ENCODE measurements around the gene KRTAP1-3.
"Not testable (repeated sequence)": the region's sequence is repeated elsewhere in the genome, so short reads cannot be mapped to it uniquely, and the experiment has no call there.

The KRTAP1-3 gene

GRCh38 chr17:41054025-41054424, 19.4 kb upstream of the KRTAP1-3 start:
- no peak for DNase-seq

DNA sequence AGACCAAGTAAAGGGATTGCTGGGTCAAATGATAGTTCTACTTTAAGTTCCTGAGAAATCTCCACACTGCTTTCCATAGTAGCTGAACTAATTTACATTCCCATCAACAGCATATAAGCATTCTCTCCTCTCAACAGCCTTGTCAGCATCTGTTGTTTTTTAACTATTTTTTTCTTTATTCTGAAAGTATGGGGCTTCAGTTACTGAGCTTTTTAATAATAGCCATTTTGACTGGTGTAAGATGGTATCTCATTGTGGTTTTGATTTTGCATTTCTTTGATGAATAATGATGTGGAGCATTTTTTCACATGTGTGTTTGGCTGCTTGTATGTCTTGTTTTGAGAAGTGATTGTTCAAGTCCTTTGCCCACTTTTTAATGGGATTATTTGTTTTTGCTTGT, 17.9 kb upstream of the KRTAP1-3 start:
- DNase-seq: no peak

DNA sequence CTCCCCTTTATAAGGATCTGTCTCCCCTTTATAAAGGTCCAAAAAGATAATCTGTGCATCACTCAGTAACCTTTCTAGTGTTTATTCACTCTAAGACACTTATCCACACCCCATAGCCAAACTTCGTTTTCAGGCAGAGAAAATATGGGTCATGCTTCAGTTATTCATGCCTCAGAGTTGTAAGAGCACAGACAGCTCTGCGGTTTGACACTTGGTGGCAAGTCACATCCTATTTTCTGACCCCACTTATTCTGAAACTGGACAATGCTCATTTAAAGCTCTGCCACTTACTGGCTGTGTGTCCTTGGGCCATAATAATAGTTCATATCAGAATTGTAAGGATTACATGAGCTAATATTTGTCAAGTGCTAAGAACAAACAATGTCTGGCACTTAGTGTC, 14.4 kb upstream of the KRTAP1-3 start:
- DNase-seq: no peak

DNA sequence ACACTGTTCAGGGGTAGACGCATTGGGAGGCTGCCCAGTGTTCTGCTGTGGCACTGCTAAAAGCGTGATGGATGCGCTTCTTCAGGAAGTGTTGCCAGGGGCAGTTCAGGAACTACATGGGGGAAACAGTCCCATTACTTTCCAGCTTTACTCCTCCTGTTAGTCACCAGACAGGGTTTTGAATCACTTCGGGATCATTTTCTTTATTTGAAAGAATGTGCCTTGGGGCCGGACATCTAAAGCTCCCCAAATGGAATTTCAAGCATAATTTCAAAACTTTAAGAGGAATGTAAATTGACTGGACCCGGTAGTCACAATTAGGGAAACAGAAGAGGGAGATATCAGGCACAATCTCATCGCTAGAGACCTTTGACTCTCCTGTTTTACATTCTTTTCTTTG, 13.8 kb upstream of the KRTAP1-3 start:
- DNase-seq: no peak

DNA sequence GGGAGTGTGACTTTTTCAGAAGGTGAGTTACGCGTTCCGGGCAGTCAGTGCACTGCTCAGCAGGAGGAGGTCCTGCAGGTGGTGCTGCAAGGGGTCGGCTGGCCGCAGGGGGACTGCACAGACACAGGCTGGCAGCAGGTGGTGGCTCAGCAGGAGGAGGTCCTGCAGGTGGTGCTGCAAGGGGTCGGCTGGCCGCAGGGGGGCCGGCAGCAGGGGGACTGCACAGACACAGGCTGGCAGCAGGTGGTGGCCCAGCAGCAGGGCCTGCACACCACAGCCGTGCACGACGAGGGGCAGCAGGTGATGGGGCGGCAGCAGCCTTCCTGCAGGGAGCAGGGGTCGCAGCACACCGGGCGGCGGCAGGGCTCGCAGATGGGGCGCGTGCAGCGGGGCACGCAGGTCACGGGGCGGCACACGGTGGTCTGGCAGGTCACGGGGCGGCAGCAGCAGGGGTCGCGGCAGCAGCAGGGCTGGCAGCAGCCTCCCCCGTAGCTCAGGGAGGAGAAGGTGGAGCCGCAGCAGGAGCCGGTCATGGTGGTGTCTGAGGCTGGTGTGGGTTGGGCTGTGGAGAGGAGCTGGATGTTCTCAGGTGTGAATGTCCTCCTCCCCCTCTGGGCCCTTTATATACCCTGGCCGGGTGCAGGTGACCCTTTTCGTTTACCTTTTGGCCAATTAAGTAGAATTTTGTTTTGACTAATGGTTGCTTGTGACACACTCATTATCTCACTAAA, 12.2 kb upstream of the KRTAP1-3 start, which contains the start of gene KRTAP2-1:
KRTAP2-1 (minus strand) TSS at position 582 of the 731 bp plus-strand sequence; CDS start at position 533, 49 bp downstream.
- DNase-seq: not testable (repeated sequence)

DNA sequence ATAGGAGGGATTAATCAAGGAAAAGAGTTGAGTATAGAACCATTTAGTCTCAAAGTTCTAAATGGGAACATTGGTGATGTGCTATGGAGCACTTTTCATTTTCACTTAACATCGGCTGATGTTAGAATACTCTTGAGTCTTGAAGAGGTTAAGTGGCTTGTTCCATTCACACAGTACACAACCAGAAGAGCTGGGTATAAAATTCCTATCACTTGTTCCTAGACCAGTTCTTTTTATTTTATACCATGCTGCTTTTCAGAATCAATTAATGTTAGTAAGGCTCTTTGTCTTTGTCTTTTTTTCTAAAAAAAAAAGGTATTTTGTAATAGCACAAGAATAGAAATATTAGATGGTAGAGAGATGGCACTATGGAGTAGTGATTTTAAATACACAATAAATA, 8.3 kb upstream of the KRTAP1-3 start:
- DNase-seq: no peak

DNA sequence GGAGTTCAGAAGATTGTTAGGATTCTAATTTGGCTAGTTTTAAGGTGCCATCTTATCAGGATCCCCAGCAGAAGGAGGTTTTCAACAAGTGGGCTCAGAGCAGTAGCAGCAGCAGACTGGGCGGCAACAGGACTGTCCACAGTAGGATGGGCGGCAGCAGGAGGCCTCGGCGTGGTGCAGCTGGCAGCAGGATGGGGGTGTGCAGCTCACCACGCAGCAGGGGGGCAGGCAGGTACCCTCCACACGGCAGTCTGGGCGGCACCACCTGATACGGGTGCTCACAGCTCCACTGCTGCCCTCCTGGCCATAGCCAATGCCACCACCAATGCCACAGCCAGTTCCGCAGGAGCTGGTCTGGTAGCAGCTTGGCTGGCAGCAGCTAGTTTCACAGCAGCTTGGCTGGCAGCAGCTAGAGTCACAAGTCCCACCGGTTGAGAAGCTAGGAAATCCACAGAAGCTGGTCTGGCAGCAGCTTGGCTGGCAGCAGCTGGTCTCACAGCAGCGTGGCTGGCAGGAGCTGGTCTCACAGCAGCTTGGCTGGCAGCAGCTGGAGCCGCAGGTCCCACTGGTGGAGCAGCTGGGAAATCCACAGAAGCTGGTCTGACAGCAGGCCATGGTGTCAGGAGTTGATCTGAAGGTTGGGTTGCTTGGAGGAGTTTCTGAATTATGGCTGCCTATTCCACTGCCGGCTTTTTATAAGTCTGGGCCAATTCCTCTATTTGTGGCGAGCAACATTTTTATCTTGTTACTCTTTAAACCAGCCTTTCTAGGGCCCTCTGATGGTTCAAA, 6.3 kb upstream of the KRTAP1-3 start, which contains the start of gene KRTAP1-1:
KRTAP1-1 (minus strand) TSS at position 668 of the 789 bp plus-strand sequence; CDS start at position 615, 53 bp downstream.
- DNase-seq: not testable (repeated sequence)

- no peak for DNase-seq
Observed at GRCh38 chr17:41037853-41038350, 3.2 kb upstream of the KRTAP1-3 start.

- DNase-seq: no peak
Observed at GRCh38 chr17:41029633-41030245, 4.9 kb downstream of the KRTAP1-3 start, which contains the start of gene KRTAP1-4. Gene KRTAP1-4, minus strand, starts transcription at chr17:41030195. Its CDS starts 117 bp downstream, at chr17:41030078.

DNA sequence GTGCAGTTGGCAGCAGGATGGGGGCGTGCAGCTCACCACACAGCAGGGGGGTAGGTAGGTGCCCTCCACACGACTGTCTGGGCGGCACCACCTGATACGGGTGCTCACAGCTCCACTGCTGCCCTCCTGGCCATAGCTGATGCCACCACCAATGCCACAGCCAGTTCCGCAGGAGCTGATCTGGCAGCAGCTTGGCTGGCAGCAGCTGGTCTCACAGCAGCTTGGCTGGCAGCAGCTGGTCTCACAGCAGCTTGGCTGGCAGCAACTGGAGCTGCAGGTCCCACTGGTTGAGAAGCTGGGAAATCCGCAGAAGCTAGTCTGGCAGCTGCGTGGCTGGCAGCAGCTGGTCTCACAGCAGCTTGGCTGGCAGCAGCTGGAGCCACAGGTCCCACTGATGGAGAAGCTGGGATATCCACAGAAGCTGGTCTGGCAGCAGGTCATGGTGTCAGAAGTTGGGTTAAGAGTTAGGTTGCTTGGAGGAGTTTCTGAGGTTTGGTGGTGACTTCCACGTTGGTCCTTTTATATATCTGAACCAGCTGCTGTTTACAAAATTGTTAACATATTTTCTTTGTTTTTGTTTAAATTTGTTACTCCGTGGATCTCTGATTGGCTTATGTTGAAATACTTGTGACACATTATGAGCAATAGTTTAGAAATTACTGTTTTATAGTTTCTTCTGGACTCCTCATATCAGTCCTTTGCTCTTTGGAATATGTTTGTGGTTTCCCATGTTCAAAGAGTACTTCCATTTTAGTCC, 7.8 kb downstream of the KRTAP1-3 start, which contains the start of gene KRTAP1-5:
KRTAP1-5 (minus strand) TSS at position 494 of the 757 bp plus-strand sequence; CDS start at position 441, 53 bp downstream.
- DNase-seq: no peak

GRCh38 chr17:41024697-41025096, 10.0 kb downstream of the KRTAP1-3 start:
- DNase-seq: no peak

DNA sequence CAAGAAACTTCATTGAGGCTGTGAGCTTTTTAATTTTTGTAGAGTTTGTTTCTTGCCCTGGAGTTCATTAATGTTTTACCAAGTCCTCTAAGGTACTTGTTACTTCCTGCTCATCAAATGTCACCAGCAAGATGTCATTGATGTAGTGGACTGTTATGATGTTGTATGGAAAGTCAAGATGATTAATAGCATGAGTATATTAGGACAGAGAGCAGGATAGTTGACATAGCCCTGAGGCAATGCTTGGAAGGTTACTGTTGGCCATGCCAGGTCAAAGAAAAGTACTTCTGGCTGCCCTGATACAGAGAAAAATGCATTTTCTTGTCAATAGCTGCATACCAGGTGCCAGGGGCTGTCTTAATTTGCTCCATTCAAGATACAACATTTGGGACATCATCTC, 14.3 kb downstream of the KRTAP1-3 start:
- no peak for DNase-seq

DNA sequence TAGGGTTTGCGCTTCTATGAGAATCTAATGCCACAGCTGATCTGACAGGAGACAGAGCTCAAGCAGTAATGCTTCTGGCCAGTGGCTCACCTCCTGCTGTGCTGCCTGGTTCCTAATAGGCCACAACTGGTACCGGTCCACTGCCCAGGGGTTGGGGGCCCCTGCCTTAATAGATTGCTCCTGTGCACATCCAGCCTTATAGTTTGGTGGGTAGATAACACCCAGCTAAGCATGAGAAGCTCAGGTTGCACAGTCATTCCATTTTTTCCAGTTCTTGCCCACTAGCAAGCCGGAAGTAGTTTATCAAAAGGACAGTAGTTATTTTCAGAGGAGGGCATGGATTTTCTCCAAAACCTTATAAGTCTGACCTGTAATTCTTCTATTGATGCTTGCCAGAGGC, 15.3 kb downstream of the KRTAP1-3 start:
- DNase-seq: no peak

DNA sequence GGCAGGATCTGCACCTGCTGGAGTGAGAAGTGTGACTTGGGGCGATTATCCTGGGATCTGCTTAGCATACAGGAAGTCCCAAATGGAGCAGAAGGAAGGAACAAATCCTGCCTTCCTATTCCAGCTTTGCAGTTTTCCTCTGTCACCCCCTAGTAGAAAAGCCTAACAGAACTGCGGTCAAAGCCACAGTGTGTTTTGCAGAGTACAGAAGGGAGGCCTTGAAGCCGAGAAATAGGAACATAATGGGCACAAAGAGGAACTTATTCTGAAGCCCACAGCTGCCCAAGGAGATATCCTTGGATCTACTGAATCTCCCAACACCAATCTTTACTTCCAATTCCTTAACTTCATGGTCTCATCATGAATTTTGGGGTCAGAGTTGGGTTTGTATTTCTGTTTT, 16.1 kb downstream of the KRTAP1-3 start:
- no peak for DNase-seq

GRCh38 chr17:41016578-41017215, 18.0 kb downstream of the KRTAP1-3 start:
- no peak for DNase-seq

DNA sequence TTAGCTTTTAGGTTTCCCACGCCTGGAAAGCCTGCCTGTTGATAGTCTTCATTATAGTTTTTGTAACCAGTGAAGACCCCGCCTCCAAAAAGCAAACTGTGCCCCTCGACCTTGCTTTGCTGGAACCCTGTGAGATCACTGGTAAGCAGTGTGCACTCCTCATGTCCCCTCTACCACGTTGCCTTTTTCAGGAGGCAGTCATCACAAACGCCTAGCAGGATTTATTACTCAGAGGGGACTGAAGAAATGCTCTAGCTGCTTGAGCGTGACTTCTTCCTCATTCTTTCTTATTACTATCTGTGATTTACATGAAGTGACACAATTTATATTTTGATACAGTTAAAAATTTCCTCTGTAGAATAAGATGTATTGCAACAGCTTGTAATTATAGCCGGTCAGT, 19.2 kb downstream of the KRTAP1-3 start:
- no peak for DNase-seq

GRCh38 chr17:41013606-41014005, 21.1 kb downstream of the KRTAP1-3 start:
- no peak for DNase-seq

GRCh38 chr17:41013181-41013580, 21.5 kb downstream of the KRTAP1-3 start:
- DNase-seq: no peak

DNA sequence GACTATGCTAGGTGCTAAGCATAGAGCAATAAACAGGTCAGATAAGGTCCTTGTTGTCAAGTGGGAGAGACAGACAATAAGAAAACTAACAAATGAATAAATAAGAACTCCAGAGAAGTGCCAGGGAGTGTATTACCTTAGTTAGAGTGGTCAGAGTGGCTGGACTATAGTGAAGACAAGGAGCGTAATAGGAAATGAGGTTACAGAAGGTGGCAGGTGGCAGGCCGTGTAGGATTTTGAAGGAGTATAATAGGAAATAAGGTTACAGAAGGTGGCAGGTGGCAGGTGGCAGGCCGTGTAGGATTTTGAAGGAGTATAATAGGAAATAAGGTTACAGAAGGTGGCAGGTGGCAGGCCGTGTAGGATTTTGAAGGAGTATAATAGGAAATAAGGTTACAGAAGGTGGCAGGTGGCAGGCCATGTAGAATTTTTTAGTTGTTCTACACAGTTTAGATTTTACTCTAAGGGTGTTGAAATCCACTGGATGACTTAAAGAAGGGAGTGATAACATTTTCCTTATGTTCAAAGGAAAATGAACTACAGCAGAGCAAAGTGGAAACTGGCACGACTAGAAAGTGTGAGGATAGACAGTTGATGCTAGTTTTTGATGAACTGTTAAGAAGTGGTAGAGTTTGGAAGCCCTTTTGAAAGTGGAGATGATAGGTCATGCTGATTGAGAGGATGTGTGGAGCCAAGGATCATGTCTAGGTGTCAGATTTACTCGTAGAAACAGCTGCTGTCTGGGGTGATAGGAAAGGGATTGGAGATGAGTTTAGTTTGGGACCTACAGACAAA, 22.2 kb downstream of the KRTAP1-3 start:
- DNase-seq: no peak

DNA sequence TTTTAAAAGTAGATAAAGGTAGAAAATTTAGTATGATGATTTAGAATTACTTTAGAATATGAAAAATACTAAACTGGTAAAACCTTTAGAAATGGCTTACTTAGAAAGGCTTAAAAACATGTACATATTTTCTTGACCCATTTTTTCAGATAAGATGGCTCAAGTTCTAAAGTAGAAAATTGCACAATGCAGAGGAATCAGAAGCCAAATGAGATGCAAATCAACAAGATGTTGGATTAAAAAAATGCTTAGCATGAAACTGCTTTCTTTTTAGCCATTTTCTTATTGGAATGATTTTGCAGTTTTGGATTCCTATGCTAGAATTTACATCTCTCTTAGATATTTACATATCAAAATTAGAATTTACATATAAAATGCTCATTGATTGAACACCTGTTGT, 24.2 kb downstream of the KRTAP1-3 start:
- DNase-seq: no peak

DNA sequence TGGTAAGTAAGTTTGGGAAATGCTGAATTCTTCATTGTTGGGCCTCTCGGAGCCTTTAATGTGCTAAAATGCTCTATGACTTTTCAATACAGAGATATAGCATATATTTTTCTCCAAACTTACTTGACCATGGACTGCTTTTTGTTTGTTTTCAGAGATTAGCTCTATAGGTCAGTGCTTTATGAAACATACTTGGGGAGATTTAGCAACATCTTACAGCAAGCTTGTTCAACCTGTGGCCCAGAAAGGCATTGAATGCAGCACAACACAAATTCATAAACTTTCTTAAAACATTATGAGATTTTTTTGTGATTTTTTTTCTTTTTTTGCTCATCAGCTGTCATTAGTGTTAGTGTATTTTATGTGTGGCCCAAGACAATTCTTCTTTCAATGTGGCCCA, 24.7 kb downstream of the KRTAP1-3 start:
- no peak for DNase-seq
